SK-N-SH treated with all-trans-retinoic acid at 6 μM for 48 hours (cell line): ENCODE measurements around the gene BLID.

ENCODE experiments used
- ATAC-seq: fragments of 200-7000 bp; cut with Tn5 transposase; 3 replicates; pipeline ENCODE4 v1.9.1; 2020; ENCODE audit warnings: mild to moderate bottlenecking, moderate library complexity
- ARNTL ChIP-seq: fragments of 450-650 bp; formaldehyde crosslinking; IDR thresholded peaks from 2 replicates; pipeline ENCODE4 v1.5.0; 2020; ENCODE audit warnings: low read depth, mild to moderate bottlenecking, moderate library complexity, borderline replicate concordance
- CSDC2 ChIP-seq: fragments of 250-450 bp; sonication (Bioruptor Pico); IDR thresholded peaks from 2 replicates; pipeline ENCODE4 v1.5.0; 2020; ENCODE audit warnings: mild to moderate bottlenecking, moderate library complexity
- CSRNP3 ChIP-seq: fragments of 250-450 bp; sonication (Bioruptor Pico); IDR thresholded peaks from 2 replicates; pipeline ENCODE4 v1.5.1; 2021; ENCODE audit warnings: mild to moderate bottlenecking, moderate library complexity
- ESRRG ChIP-seq: fragments of 250-450 bp; sonication (Bioruptor Pico); IDR thresholded peaks from 2 replicates; pipeline ENCODE4 v1.6.1; 2021; ENCODE audit warnings: mild to moderate bottlenecking
- GLIS3 ChIP-seq: fragments of 250-450 bp; sonication (Bioruptor Pico); IDR thresholded peaks from 2 replicates; pipeline ENCODE4 v1.5.0; 2020; ENCODE audit warnings: mild to moderate bottlenecking, moderate library complexity
- ISL1 ChIP-seq: fragments of 250-450 bp; sonication (Bioruptor Pico); IDR thresholded peaks from 2 replicates; pipeline ENCODE4 v2.1.2; 2022; ENCODE audit warnings: mild to moderate bottlenecking, moderate library complexity
- PATZ1 ChIP-seq: fragments of 250-450 bp; sonication (Bioruptor Pico); IDR thresholded peaks from 2 replicates; pipeline ENCODE4 v1.8.0; 2020; ENCODE audit warnings: mild to moderate bottlenecking, moderate library complexity, borderline replicate concordance
- POU6F1 ChIP-seq: fragments of 250-450 bp; sonication (Bioruptor Pico); IDR thresholded peaks from 2 replicates; pipeline ENCODE4 v1.8.0; 2021; ENCODE audit warnings: low read depth, mild to moderate bottlenecking, moderate library complexity, borderline replicate concordance
- PPARA ChIP-seq: fragments of 250-450 bp; sonication (Bioruptor Pico); IDR thresholded peaks from 2 replicates; pipeline ENCODE4 v1.5.0; 2020; ENCODE audit warnings: mild to moderate bottlenecking, borderline replicate concordance
- RARB ChIP-seq: fragments of 250-450 bp; sonication (Bioruptor Pico); IDR thresholded peaks from 2 replicates; pipeline ENCODE4 v1.8.0; 2021; ENCODE audit warnings: mild to moderate bottlenecking, moderate library complexity
- SNAI2 ChIP-seq: fragments of 250-450 bp; sonication (Bioruptor Pico); IDR thresholded peaks from 2 replicates; pipeline ENCODE4 v1.5.0; 2020; ENCODE audit warnings: mild to moderate bottlenecking, moderate library complexity
- TCF4 ChIP-seq: fragments of 250-450 bp; sonication (Bioruptor Pico); IDR thresholded peaks from 2 replicates; pipeline ENCODE4 v1.8.0; 2021; ENCODE audit warnings: mild to moderate bottlenecking, moderate library complexity, borderline replicate concordance
- TSHZ2 ChIP-seq: fragments of 250-450 bp; sonication (Bioruptor Pico); IDR thresholded peaks from 2 replicates; pipeline ENCODE4 v1.5.0; 2020; ENCODE audit warnings: mild to moderate bottlenecking, moderate library complexity
- ZC3H10 ChIP-seq: fragments of 250-450 bp; sonication (Bioruptor Pico); IDR thresholded peaks from 2 replicates; pipeline ENCODE4 v1.5.1; 2021; ENCODE audit warnings: mild to moderate bottlenecking, moderate library complexity
- ZFP3 ChIP-seq: fragments of 250-450 bp; sonication (Bioruptor Pico); IDR thresholded peaks from 2 replicates; pipeline ENCODE4 v1.5.0; 2020; ENCODE audit warnings: mild to moderate bottlenecking, moderate library complexity
- ZFP30 ChIP-seq: fragments of 450-650 bp; formaldehyde crosslinking; IDR thresholded peaks from 2 replicates; pipeline ENCODE4 v1.5.0; 2022; ENCODE audit warnings: mild to moderate bottlenecking, moderate library complexity
- ZNF565 ChIP-seq: fragments of 450-650 bp; formaldehyde crosslinking; conservative IDR thresholded peaks from 2 replicates; pipeline ENCODE4 v1.5.0; 2020; ENCODE audit warnings: low read depth, mild to moderate bottlenecking, moderate library complexity
- ZNF70 ChIP-seq: fragments of 450-650 bp; formaldehyde crosslinking; IDR thresholded peaks from 2 replicates; pipeline ENCODE4 v1.5.0; 2020; ENCODE audit warnings: mild to moderate bottlenecking, moderate library complexity

Gene BLID

GRCh38 chr11:122145715-122146274 lies 29.8 kb upstream of the BLID start (continued):
- TF ChIP-seq POU6F1 (CRISPR knock-in tag), result no peak

GRCh38 chr11:122144752-122145151 lies 28.7 kb upstream of the BLID start:
- no peak for TF ChIP-seq ZNF70 (CRISPR knock-in tag)
- no peak for TF ChIP-seq ARNTL (CRISPR knock-in tag)
- TF ChIP-seq PATZ1 (CRISPR knock-in tag), result no peak
- TF ChIP-seq CSRNP3 (CRISPR knock-in tag), result no peak
- TF ChIP-seq PPARA, result no peak
- no peak for TF ChIP-seq ESRRG (CRISPR knock-in tag)
- no peak for TF ChIP-seq RARB (CRISPR knock-in tag)
- TF ChIP-seq ZNF565 (CRISPR knock-in tag), result no peak
- no peak for TF ChIP-seq ZFP3 (CRISPR knock-in tag)
- no peak for ATAC-seq

- no peak for ATAC-seq
Measured at GRCh38 chr11:122141725-122142124, 25.7 kb upstream of the BLID start.

More at GRCh38 chr11:122141725-122142124, 25.7 kb upstream of the BLID start:
- TF ChIP-seq CSRNP3 (CRISPR knock-in tag) (no peak), CSDC2 (CRISPR knock-in tag) (no peak), RARB (CRISPR knock-in tag) (no peak), TSHZ2 (CRISPR knock-in tag) (no peak), TCF4 (no peak), ZFP3 (CRISPR knock-in tag) (no peak), PPARA (no peak), ISL1 (CRISPR knock-in tag) (no peak), SNAI2 (CRISPR knock-in tag) (no peak), POU6F1 (CRISPR knock-in tag) (no peak), GLIS3 (CRISPR knock-in tag) (no peak), ZFP30 (CRISPR knock-in tag) (no peak), ZC3H10 (no peak), ESRRG (CRISPR knock-in tag) (no peak)
